Measurements from ENCODE around the gene MAPK10. TPM values are rescaled to one million over a fixed set of nuclear protein-coding genes. Genes with fewer than 3 reads are reported as not detected.

The MAPK10 gene
- total RNA-seq, 1 donor from 2014 or later = 4.0 TPM

DNA sequence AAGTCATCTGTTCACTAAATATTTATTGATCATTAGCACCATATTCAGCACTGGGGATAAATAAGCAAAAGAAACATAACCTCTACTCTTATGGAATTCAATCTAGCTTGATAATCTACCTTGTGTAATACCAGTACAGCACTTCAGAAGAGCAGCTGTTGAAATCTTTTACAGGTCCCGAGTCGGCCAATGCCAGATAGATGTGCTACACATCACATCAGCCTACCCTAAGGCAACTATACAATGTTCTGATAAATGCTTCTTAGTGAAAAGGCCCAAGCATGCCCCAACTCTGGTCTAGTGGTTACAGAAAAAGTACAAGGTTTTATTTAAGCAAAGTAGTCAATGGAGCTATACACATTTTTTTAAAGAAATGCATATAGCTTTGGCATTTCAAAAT is 68.7 kb downstream of the MAPK10 start:
- ATAC-seq (ENCODE audit: poor library complexity) (no peak), DNase-seq (no peak)
- intact Hi-C loops (cut with DNase I) = no loop called here

DNA sequence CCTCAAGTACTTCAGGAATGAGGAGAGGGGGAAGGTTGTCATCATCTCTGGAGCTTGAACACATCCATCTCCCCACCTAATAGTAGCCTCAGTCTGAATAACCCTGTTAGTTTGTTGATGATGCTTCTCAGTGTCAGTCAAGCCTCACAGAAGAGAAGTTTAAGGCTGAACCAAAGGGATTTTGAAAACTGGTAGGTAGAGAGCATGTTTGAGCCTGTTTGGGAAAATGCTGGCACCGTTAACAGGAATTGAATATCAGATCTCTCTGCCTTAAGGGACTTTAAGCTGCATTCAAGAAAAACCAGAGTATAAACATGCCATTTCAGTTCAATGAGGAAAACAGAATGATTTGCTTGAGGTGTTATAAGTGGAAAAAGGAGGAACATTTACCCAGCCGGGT is 73.1 kb downstream of the MAPK10 start:
- DNase-seq (no peak), ATAC-seq (ENCODE audit: poor library complexity) (no peak)
- intact Hi-C loops (cut with DNase I) = no loop called here

DNA sequence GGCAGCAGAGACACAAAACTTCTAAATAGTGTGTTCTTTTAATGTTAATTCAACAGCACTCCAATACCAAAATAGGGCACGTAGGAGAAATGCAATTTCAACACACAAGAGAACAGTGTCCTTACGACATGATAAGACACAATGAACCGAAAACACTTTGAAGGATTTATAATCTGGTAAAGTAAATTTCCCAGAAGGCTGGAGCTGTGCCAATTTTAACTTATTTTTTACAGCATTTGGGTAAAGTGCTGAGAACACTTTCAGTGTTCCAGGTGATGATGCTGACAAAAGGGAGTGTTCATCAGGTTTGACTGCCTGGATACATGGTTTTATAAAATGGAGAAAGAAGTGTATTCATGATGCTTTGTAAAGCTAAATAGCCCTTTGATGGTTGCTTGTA is 76.5 kb downstream of the MAPK10 start:
- no peak for ATAC-seq (ENCODE audit: poor library complexity)
- DNase-seq = no peak
- intact Hi-C loops (cut with DNase I) = no loop called here

DNA sequence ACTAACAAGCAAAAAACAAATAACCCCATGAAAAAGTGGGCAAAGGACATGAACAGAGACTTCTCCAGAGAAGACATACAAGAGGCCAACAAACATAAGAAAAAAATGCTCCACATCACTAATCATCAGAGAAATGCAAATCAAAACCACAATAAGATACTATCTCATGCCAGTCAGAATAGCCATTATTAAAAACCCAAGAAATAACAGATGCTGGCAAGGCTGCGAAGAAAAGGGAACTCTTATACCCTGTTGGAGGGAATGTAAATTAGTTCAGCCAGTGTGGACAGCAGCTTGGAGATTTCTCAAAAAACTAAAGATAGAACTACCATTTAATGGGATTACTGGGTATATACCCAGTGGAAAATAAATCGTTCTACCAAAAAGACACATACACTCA is 79.6 kb downstream of the MAPK10 start:
- no peak for DNase-seq
- ATAC-seq (ENCODE audit: poor library complexity) = no peak
- intact Hi-C loops (cut with DNase I) = no loop called here

DNA sequence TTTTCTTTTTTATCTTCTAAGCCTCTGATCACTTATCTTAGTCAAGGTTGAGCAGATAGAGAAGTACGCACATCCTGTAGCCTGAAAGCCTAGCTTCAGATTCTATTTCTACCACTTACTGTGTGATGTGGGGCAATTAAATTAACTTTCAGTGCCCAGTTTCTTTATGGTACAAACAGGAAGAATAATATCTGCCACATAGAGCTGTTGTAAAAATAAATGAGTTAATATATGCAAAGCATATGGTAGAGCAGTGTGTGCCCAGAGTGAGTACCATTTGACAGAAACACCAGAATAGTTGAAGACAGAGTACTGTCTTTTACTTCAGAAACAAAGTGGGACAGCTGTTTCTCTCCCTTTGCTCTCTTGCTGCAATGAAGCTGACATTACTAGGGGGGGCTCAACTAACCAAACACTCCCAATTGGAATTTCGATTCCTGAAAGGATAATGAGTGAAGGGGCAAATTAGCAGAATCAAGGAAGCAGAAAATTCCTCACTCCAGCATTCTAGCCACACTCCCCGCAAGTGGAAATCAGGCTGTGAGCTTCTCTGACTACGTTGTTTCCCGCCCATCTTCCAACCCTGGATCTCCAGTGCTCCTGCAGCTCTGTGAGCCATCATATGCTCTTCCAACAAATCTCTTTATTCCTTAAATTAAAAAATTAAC is 80.4 kb downstream of the MAPK10 start:
- DNase-seq (no peak), ATAC-seq (ENCODE audit: poor library complexity) (no peak)
- intact Hi-C loops (cut with DNase I) = no loop called here

DNA sequence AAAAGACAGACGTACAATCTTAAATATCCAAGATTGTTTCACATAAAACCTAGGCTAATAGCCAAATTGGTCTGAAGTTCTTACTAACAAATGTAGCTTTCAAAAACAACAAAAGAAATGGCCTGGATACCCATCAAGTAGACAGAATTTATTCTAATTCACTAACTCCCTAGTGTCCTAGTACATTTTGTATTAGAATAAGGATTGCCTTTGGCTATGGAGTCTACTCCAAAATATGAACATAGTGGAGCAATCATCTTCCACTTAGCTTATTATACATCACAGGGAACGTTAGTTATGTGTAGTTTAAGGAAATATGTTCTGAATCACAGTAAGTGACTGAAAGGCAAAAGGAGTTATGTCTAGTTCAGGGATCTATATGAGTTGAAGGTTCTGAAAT is 81.7 kb downstream of the MAPK10 start:
- no peak for ATAC-seq (ENCODE audit: poor library complexity)
- no peak for DNase-seq
- intact Hi-C loops (cut with DNase I) = no loop called here

DNA sequence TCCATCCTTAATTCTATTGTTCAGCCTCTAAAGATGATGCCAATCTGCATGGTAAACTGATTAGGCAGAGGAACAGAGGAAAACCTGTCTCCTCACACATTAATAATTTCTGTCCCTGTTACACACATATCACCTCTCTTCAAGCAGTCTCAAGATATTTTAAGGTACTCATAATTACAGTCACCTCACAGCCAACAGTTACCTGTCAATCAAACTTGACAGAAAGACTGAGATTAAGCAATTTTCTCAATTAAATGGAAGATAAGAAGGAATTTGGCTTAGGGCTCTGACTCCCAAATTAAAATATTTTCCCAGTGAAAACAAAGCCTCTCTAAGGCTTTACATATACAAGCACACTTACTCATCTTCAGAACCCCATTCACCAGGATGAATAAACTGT is 85.2 kb downstream of the MAPK10 start:
- ATAC-seq (ENCODE audit: poor library complexity) = no peak
- intact Hi-C loops (cut with DNase I) = no loop called here
- no peak for DNase-seq

DNA sequence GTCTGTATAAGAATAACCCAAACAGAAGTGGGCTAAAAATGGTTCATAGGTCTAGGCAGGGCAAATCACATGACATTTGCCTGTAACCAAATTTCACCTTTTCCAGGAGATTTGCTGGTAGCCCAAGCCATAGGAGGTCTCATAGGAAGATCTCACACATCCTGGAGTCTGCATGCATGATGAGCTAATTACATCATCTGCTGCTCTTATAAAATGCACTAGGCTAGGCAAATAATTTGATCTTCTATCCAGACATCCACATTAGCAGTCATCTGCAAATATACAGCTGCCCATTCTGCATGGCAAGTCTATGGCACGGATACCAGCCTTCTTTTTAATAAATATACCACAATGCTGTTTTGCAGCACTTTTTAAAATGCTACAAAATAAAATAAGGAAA is 87.2 kb downstream of the MAPK10 start:
- ATAC-seq (ENCODE audit: poor library complexity) (no peak), DNase-seq (no peak)
- intact Hi-C loops (cut with DNase I) = no loop called here

DNA sequence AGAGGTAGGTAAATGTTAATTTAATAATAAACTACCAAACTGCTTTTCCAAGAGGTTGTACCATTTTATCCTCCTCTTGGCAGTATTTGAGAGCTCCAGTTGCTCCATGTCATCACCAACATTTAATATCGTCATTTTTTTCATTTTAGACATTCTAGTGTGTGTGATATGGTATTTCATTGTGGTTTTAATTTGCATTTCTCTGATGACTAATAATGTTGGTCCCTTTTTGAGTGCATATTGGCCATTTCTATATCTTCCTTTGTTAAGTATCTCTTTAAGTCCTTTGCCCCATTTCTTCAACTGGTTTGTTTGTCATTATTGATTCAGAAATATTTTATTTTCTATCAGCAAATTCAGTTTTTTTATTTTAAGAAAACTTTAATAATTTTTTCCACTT is 88.8 kb downstream of the MAPK10 start:
- intact Hi-C loops (cut with DNase I) = no loop called here
- no peak for ATAC-seq (ENCODE audit: poor library complexity)

DNA sequence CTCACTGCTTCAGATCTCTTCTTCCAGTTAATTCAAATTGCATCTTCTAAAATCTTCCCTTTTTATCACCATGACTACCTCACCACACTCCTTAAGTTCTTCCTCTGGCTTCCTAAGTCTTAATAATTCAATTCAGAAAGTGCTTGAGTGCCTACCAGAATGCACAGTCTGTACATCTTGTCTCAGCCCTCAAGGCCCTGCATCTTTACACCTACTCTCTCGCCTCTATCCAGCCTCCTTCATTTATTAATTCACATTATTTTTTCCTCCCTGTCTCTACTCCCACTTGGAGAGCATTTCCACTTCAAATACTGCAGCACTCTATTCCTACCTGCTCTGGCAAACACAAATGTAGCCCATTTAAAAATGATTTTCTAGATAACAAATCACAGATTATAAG is 90.5 kb downstream of the MAPK10 start:
- ATAC-seq (ENCODE audit: poor library complexity) = no peak
- intact Hi-C loops (cut with DNase I) = no loop called here
- no peak for DNase-seq

More for the DNA sequence above, 88.8 kb downstream of the MAPK10 start:
- no peak for DNase-seq

DNA sequence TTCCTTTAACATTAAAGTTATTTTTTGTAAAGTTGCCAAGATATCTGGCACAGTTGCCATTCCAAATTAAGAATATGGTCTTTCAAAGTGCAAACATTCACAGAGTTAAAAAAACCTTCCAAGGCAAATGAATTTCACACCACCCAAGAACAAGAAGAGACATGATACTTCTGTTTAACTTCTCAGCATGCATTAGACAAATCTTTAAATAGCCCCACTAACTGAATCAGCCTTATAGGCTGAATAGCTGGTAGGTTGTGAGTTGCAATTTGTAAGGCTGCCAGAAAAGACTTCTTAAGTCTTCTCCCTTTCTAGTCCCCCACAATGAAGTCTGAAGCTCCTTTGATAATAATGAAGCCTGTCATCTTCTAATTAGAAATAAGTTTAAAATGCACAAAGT is 95.6 kb downstream of the MAPK10 start:
- intact Hi-C loops (cut with DNase I) = no loop called here
- ATAC-seq (ENCODE audit: poor library complexity) = no peak
- DNase-seq = no peak

DNA sequence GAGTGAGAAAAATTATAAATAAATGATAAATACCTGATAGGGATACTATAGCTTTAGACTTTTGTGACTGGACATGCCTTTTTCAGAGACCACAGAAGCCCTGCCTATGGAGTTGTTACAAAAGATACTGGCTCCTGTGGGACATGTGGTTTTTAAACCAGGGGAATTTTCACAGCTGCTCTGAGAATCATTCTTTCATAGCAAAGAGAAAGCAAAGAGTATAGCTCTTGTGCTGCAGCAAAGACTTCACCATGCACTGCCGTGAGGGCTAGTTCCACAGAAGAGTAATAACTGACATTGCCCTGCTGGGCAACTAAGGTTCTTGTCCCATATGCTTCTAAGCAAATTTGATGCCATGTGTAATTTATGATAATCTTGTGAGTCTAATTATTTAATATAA is 98.2 kb downstream of the MAPK10 start:
- ATAC-seq (ENCODE audit: poor library complexity) = no peak
- DNase-seq = no peak
- intact Hi-C loops (cut with DNase I) = no loop called here

DNA sequence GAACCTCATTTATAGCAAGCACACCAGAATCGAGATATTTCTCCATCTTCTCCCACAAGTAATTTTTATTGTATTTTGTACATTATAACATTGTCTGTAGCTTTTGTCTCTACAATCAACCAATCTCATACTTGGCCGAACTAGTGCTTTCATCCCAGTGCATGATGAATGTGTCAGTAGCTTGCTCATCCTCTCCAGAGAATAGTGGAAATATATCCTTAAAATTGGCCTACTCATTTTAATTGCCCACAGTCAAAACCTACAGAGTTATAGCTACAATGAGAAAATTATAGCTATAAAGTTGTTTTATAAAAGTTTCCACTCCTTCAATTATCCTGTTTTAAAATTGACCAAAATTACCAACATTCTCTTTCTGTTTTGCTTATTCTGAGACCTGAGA is 103.8 kb downstream of the MAPK10 start:
- no peak for DNase-seq
- no peak for ATAC-seq (ENCODE audit: poor library complexity)
- intact Hi-C loops (cut with DNase I) = no loop called here

DNA sequence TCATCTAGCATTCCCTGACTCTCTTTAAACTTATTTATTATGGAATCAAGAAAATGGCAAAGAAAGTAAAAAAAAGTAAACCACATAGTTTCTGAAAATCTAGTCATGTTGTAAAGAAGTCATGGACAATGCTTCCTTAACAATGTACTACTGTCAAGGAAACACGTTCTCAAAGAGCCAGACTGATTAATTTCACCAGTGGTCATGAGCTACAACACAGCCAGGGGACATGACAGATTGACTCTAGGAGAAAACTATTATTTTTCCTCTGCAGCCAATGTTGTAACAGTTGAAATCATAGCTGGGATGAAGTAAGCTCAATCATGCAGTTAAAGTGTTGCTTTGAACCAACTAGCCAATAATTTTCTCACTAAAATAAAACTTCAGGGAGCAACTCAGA is 109.2 kb downstream of the MAPK10 start:
- DNase-seq (no peak), ATAC-seq (ENCODE audit: poor library complexity) (no peak)

DNA sequence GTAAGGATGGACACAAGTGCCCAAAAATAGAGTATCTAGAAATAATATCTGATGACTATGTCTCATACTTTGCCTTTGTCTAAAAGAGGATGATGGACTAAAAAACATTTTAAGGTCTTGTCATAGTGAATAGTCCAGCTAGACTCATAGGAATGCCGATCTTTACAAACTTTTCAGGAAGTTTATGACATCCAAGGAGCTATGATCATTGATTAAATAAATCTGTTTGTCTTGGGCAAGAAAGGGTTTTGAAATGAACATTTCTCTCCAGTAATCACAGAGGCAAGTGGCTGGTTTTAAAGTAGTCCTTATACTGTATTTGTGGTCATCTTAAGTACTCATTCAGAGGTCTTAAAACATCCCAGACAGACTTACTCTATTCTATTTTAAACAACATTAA is 109.8 kb downstream of the MAPK10 start:
- intact Hi-C loops (cut with DNase I) = no loop called here
- DNase-seq = no peak
- ATAC-seq (ENCODE audit: poor library complexity) = no peak

More for the DNA sequence above, 109.2 kb downstream of the MAPK10 start:
- intact Hi-C loops (cut with DNase I) = no loop called here

DNA sequence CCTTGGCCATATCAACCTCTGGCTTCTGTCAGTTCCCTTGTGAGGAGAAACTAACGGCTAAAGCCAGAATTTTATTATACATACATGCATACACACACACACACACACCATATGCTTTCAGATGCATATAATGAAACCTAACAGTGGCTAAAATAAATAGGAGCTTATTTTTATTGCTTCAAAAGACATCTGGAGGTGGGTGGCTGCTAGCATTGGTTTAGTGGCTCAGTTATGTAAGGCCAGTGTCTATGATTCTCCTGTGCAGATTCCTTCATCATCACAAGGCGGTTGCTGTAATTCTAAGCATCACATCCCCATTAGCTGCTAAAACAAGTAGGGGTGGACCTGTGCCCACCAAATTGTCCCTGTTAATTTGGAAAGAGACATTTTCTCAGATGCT is 110.8 kb downstream of the MAPK10 start:
- ATAC-seq (ENCODE audit: poor library complexity) (no peak), DNase-seq (no peak)
- intact Hi-C loops (cut with DNase I) = no loop called here

DNA sequence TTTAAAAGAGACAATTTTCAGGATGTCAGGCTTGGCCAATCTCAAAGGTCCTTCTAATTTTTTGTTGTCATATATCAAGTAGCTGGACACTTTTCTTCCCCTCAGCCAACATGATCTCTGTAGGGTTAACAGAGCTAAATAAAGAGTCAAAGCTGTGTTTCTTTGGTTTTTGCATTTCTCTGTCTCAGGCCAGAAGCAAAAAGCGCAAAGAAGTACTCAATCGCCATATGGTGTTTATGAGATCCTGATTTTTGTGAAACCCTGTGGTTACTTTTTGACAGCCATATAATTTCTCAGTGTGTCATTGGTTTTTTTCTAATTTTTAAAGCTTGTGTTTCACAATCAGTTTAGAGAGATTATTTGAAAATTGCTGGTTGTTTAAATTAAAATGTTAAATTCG is 111.9 kb downstream of the MAPK10 start:
- DNase-seq = no peak
- no peak for ATAC-seq (ENCODE audit: poor library complexity)
- intact Hi-C loops (cut with DNase I) = no loop called here

DNA sequence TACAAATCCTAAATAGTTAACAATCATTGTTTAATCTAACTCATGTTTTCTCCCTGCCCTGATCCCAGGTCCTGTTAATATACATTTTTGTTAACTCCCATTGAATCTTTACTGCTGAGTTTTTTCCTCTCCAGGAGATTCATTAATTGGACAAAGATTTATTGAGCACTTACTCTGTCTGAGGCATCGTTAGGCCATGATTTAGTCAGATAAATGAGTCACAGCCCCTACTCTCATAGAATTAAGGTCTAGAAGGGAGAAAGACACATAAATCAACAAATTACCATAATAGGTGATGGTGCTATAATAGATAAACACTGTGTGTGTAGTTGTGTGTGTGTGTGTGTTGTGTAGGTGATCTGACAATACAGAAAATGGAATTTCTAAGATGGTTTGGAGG is 112.5 kb downstream of the MAPK10 start:
- ATAC-seq (ENCODE audit: poor library complexity) (no peak), DNase-seq (no peak)
- intact Hi-C loops (cut with DNase I) = no loop called here

DNA sequence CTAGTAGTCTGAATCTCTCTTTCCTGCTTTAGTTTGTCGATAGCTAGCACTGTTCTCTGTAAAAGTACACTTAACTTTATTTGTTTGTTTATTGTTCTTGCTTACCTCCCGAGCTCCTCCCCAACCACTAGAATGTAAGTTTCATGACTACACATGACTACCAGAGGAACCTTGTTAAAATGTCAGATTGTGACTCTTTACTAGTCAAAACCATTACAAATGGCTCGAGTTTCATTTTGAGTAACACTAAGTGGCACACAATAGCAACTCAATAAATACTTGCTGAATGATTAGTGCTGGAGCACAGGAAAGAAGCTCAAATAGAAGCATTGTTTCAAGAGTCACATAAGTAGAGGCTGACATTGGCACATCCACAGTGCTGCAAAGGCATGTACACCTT is 116.1 kb downstream of the MAPK10 start:
- DNase-seq (no peak), ATAC-seq (ENCODE audit: poor library complexity) (no peak)
- intact Hi-C loops (cut with DNase I) = no loop called here

DNA sequence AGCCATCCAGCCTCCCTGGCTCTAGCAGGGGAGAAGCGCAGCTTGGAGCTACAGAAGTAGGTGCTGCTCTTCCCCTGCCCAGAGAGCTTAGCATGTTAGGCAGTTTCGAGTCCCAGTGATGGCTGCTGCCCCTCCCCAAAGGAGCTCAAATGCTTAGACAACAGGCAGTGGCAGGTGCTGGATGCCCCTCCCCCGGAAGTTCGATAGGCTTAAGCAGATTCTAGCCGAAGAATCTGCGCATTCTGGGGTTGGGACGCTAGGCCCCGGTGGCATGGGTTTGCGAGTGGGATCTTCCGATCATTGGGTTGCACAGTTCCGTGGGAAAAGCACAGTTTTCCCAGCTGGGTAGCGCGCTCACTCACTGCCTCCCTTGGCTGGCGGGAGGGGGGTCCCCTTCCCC is 117.2 kb downstream of the MAPK10 start:
- no peak for ATAC-seq (ENCODE audit: poor library complexity)
- DNase-seq = no peak
- intact Hi-C loops (cut with DNase I) = no loop called here

DNA sequence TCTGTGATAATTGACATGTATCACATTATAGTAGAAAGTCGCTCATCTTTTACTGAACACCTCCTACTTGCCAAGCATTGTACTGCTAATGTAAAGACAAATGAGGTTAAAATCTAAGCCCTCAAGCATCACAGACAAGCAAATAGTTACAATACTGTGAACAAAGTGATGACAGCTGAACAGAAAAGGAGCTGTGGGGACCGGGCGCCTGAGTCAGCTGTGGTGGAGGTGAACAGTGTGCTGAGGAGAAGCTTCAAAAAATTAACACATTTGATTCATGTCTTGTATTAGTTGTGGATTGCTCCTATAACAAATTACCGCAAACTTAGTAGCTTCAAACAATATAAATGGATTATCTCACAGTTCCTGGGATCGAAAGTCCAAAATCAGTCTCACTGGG is 124.3 kb downstream of the MAPK10 start:
- ATAC-seq (ENCODE audit: poor library complexity) = no peak
- intact Hi-C loops (cut with DNase I) = no loop called here
- no peak for DNase-seq
